ENCODE results near the gene TMEM231. TPM values are rescaled to one million over a fixed set of nuclear protein-coding genes. Genes with fewer than 3 reads are reported as not detected.
"Not testable (repeated sequence)": the region's sequence is repeated elsewhere in the genome, so short reads cannot be mapped to it uniquely, and the experiment has no call there.

Gene TMEM231
- polyA plus RNA-seq, 1 experiment, result 10.6 TPM

- ChIA-PET CTCF (interaction anchor here (3.4 kb wide), 1 partner anchor 9 kb away, joined by 13 read pairs; no protein-coding TSS in a partner anchor), POLR2A (no interaction called here)
- Histone ChIP-seq H3K27ac (ENCODE audit: low read depth, low read length) (no peak overlapping the region), H3K9me3 (ENCODE audit: control insufficient read depth, insufficient read depth, low read length) (peaks cover 9% of the 10 kb centered on the region; the same call in 1 of the 2 replicates), H3K4me3 (ENCODE audit: low read depth, low read length) (no peak overlapping the region), H3K27me3 (ENCODE audit: control insufficient read depth, insufficient read depth, low read length) (no peaks in the 10 kb centered on the region)
- TF ChIP-seq CTCF (IDR thresholded peaks at IDR 0.05; ENCODE audit: low read depth, low read length), result no peak
- no peak for DNase-seq (ENCODE audit: low read depth, low spot score)
Observed at GRCh38 chr16:75526032-75526790, 29.8 kb downstream of the TMEM231 start.

GRCh38 chr16:75519175-75519574 is 36.9 kb downstream of the TMEM231 start:
- no peak for TF ChIP-seq CTCF (IDR thresholded peaks at IDR 0.05; ENCODE audit: low read depth, low read length)
- POLR2A ChIA-PET, result no interaction called here
- CTCF ChIA-PET, result interaction anchor here (0.6 to 2.6 kb wide), 3 partner anchors 16 to 73 kb away, joined by 3 to 22 read pairs (median 3); no protein-coding TSS in a partner anchor
- no peak for DNase-seq (ENCODE audit: low read depth, low spot score)
- no peaks in the 10 kb centered on the region; the same call in 1 of the 2 replicates for H3K9me3 ChIP-seq (ENCODE audit: control insufficient read depth, insufficient read depth, low read length)
- H3K27ac ChIP-seq (ENCODE audit: low read depth, low read length), result no peak overlapping the region
- H3K4me3 ChIP-seq (ENCODE audit: low read depth, low read length), result no peak overlapping the region
- H3K27me3 ChIP-seq (ENCODE audit: control insufficient read depth, insufficient read depth, low read length), result peaks cover 3% of the 10 kb centered on the region

GRCh38 chr16:75516189-75516966 is 39.7 kb downstream of the TMEM231 start:
- H3K27ac ChIP-seq (ENCODE audit: low read depth, low read length); H3K27me3 ChIP-seq (ENCODE audit: control insufficient read depth, insufficient read depth, low read length); DNase-seq (ENCODE audit: low read depth, low spot score); H3K9me3 ChIP-seq (ENCODE audit: control insufficient read depth, insufficient read depth, low read length): not testable (repeated sequence)
- ChIA-PET CTCF (interaction anchor here (0.6 to 2.6 kb wide), 48 partner anchors 8 to 342 kb away, joined by 3 to 34 read pairs (median 6); partner anchors contain the start of genes ADAT1, CFDP1, CHST5 and CHST6), POLR2A (interaction anchor here (0.7 to 1.9 kb wide), 4 partner anchors 10 to 83 kb away, joined by 4 to 9 read pairs (median 6); partner anchors contain the start of genes CFDP1 and TMEM231)
- peak overlapping the region; percentile 81 for H3K4me3 ChIP-seq (ENCODE audit: low read depth, low read length)

- H3K27me3 ChIP-seq (ENCODE audit: control insufficient read depth, insufficient read depth, low read length), result peaks cover under 1% of the 10 kb centered on the region
- ChIA-PET CTCF (interaction anchor here (1.5 kb wide), 1 partner anchor 49 kb away, joined by 9 read pairs; no protein-coding TSS in a partner anchor), POLR2A (no interaction called here)
- no peak for DNase-seq (ENCODE audit: low read depth, low spot score)
- H3K27ac ChIP-seq (ENCODE audit: low read depth, low read length), result no peak overlapping the region
- no peaks in the 10 kb centered on the region; the same call in 1 of the 2 replicates for H3K9me3 ChIP-seq (ENCODE audit: control insufficient read depth, insufficient read depth, low read length)
- H3K4me3 ChIP-seq (ENCODE audit: low read depth, low read length), result no peak overlapping the region
- no peak for TF ChIP-seq CTCF (IDR thresholded peaks at IDR 0.05; ENCODE audit: low read depth, low read length)
Observed at GRCh38 chr16:75514296-75514695, 41.8 kb downstream of the TMEM231 start.

GRCh38 chr16:75506574-75506973 is 49.5 kb downstream of the TMEM231 start:
- ChIA-PET POLR2A (interaction anchor here (1.3 kb wide), 1 partner anchor 10 kb away, joined by 4 read pairs; no protein-coding TSS in a partner anchor), CTCF (interaction anchor here (1.0 to 2.9 kb wide), 4 partner anchors 10 to 41 kb away, joined by 6 to 18 read pairs (median 9); no protein-coding TSS in a partner anchor)
- TF ChIP-seq CTCF (IDR thresholded peaks at IDR 0.05; ENCODE audit: low read depth, low read length), result no peak
- Histone ChIP-seq H3K27ac (ENCODE audit: low read depth, low read length) (no peak overlapping the region), H3K9me3 (ENCODE audit: control insufficient read depth, insufficient read depth, low read length) (no peaks in the 10 kb centered on the region), H3K27me3 (ENCODE audit: control insufficient read depth, insufficient read depth, low read length) (peaks cover 3% of the 10 kb centered on the region), H3K4me3 (ENCODE audit: low read depth, low read length) (no peak overlapping the region)
- no peak for DNase-seq (ENCODE audit: low read depth, low spot score)
